Neural progenitor cell (in vitro differentiated cells): ENCODE data around the gene ID2. TPM values are rescaled to one million over a fixed set of nuclear protein-coding genes. Genes with fewer than 3 reads are reported as not detected.

Experiments
- DNase-seq: peaks from one replicate; pipeline ENCODE4 v3.0.0-alpha.2; 2016; ENCODE audit warnings: low spot score
- H2AFZ ChIP-seq: fragments of 200-600 bp; sonication (generic); replicated peaks from 2 replicates; pipeline ENCODE4 v1.6.1; 2016; ENCODE audit warnings: antibody characterized with exemption
- H3F3A ChIP-seq: fragments of 200-600 bp; sonication (generic); 2 replicates; pipeline ENCODE4 v1.6.1; 2016; ENCODE audit warnings: antibody characterized with exemption, low read depth
- H3K27ac ChIP-seq: fragments of 200-600 bp; sonication (generic); 2 replicates; pipeline ENCODE4 v1.5.1; 2016; ENCODE audit warnings: mild to moderate bottlenecking
- H3K27me3 ChIP-seq: fragments of 200-600 bp; sonication (generic); 2 replicates; pipeline ENCODE4 v1.6.1; 2016; ENCODE audit warnings: mild to moderate bottlenecking, moderate library complexity
- H3K36me3 ChIP-seq: fragments of 200-600 bp; sonication (generic); 2 replicates; pipeline ENCODE4 v1.5.1; 2016
- H3K4me1 ChIP-seq: fragments of 200-600 bp; sonication (generic); 2 replicates; pipeline ENCODE4 v1.6.1; 2016; ENCODE audit warnings: mixed run types
- H3K4me2 ChIP-seq: fragments of 200-600 bp; sonication (generic); 2 replicates; pipeline ENCODE4 v1.6.1; 2016
- H3K4me3 ChIP-seq: fragments of 200-600 bp; sonication (generic); 2 replicates; pipeline ENCODE4 v1.5.1; 2016
- H3K79me2 ChIP-seq: fragments of 200-600 bp; sonication (generic); 2 replicates; pipeline ENCODE4 v1.6.1; 2016; ENCODE audit warnings: low read depth
- H3K9ac ChIP-seq: fragments of 200-600 bp; sonication (generic); 2 replicates; pipeline ENCODE4 v1.6.1; 2016
- H3K9me3 ChIP-seq: fragments of 200-600 bp; sonication (generic); 2 replicates; pipeline ENCODE4 v1.5.1; 2016; ENCODE audit warnings: low read depth
- H4K20me1 ChIP-seq: fragments of 200-600 bp; sonication (generic); 2 replicates; pipeline ENCODE4 v1.6.1; 2016; ENCODE audit warnings: low read depth
- H3K27ac Mint-ChIP-seq: 3 replicates; pipeline ENCODE4 v1.8.0; 2021; ENCODE audit warnings: mixed read lengths
- H3K27me3 Mint-ChIP-seq: 2 replicates; pipeline ENCODE4 v1.8.0; 2022; ENCODE audit warnings: low read depth, mild to moderate bottlenecking, inconsistent platforms, moderate library complexity, mixed read lengths; ENCODE audit not compliant: insufficient read depth
- H3K36me3 Mint-ChIP-seq: 3 replicates; pipeline ENCODE4 v1.8.0; 2021; ENCODE audit warnings: mixed read lengths
- H3K4me1 Mint-ChIP-seq: 3 replicates; pipeline ENCODE4 v1.8.0; 2021; ENCODE audit warnings: mixed read lengths
- H3K4me3 Mint-ChIP-seq: 3 replicates; pipeline ENCODE4 v1.8.0; 2021; ENCODE audit warnings: mild to moderate bottlenecking, moderate library complexity, mixed read lengths
- H3K9me3 Mint-ChIP-seq: 3 replicates; pipeline ENCODE4 v1.8.0; 2020; ENCODE audit warnings: mixed read lengths
- CTCF ChIP-seq: fragments of 200-600 bp; sonication (generic); IDR thresholded peaks from 2 replicates; pipeline ENCODE4 v1.5.1; 2017; ENCODE audit warnings: antibody characterized with exemption, mild to moderate bottlenecking
- EZH2 ChIP-seq: fragments of 200-600 bp; sonication (generic); IDR thresholded peaks from 2 replicates; pipeline ENCODE4 v1.6.1; 2017; ENCODE audit warnings: antibody characterized with exemption, mild to moderate bottlenecking, moderate library complexity
- EZH2phosphoT487 ChIP-seq: fragments of 200-600 bp; sonication (generic); IDR thresholded peaks from 2 replicates; pipeline ENCODE4 v1.6.1; 2017; ENCODE audit warnings: antibody characterized with exemption
- total RNA-seq: library from RNA; depleted of rRNA; stranded (reverse); fragments of >200 nt; gene quantifications from 2 replicates; pipeline ENCODE4 v1.2.3, GENCODE V29; 2015; ENCODE audit warnings: low replicate concordance

ID2 gene
- total RNA-seq, 1 donor from 2014 or later, result 140 TPM

DNA sequence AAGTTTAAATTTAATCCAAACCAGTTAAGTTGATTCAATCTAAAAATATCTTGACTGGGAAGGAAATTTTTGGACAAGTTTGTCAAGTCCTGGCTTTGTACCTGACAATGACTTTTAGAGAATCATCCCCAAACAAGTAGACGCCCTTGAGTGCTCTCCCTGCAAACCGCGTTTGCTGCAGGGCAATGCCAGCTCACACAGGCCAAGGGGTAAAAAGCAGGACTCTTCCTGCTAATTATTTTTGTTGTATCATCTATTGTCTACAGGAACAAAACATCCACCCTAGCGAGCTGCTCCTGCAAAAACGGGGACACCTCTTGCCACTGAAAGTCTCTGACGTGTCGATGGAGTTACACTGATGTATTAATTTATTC lies 10.9 kb downstream of the ID2 start:
- H3K36me3 ChIP-seq, result no peaks in the 10 kb centered on the region
- peaks cover 5% of the 10 kb centered on the region for H3K9me3 Mint-ChIP-seq
- H3K4me1 Mint-ChIP-seq, result peaks cover 2% of the 10 kb centered on the region
- H3F3A ChIP-seq, result no peaks in the 10 kb centered on the region
- H4K20me1 ChIP-seq, result no peaks in the 10 kb centered on the region
- H3K4me3 Mint-ChIP-seq, result no peak overlapping the region
- peaks cover 9% of the 10 kb centered on the region for H3K27me3 ChIP-seq
- no peak overlapping the region for H3K4me3 ChIP-seq
- H3K9ac ChIP-seq, result no peak overlapping the region
- no peak for DNase-seq
- no peak overlapping the region for H2AFZ ChIP-seq
- H3K79me2 ChIP-seq, result no peaks in the 10 kb centered on the region
- H3K36me3 Mint-ChIP-seq, result peaks cover 5% of the 10 kb centered on the region
- H3K27ac Mint-ChIP-seq, result peak overlapping the region; percentile 21
- H3K27ac ChIP-seq, result no peak overlapping the region
- no peaks in the 10 kb centered on the region for H3K4me1 ChIP-seq
- TF ChIP-seq CTCF (no peak), EZH2 (no peak), EZH2phosphoT487 (no peak)
- peaks cover 8% of the 10 kb centered on the region for H3K27me3 Mint-ChIP-seq
- H3K4me2 ChIP-seq, result peak overlapping the region; percentile 43
- peaks cover 4% of the 10 kb centered on the region for H3K9me3 ChIP-seq

DNA sequence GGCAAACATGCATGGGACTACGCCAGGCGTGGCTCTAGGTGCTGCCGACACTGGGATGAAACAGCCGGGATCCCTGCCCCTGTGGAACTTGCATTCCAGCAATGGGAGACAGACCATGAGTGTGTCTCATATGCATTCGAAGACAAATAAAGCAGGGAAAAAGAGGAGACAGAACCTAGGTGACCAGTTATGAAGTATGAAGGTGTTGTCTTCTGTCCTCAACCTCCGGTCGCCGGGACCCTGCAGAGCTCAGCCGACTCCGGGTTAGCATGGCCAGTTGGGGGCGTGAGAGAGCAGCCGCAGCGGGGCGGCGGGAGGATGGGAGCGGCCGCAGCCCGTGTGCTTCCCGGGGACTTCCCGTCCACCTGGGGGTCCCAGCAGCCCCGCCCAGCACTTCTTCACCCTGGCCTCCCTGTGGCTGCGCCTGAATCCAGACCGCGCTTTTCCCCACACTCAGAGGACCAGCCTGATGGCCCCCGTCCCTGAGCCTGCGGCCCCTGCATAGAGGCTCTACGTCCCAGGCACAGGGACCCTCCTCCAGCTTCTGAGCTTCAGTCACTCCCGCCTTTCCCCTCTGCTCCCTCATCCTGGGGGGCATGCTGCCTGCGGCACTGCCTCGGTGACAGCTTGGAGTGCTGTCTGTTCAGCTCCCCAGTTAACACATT lies 11.4 kb downstream of the ID2 start:
- H2AFZ ChIP-seq, result peak overlapping the region; percentile 89
- peak; percentile 54 for DNase-seq

DNA sequence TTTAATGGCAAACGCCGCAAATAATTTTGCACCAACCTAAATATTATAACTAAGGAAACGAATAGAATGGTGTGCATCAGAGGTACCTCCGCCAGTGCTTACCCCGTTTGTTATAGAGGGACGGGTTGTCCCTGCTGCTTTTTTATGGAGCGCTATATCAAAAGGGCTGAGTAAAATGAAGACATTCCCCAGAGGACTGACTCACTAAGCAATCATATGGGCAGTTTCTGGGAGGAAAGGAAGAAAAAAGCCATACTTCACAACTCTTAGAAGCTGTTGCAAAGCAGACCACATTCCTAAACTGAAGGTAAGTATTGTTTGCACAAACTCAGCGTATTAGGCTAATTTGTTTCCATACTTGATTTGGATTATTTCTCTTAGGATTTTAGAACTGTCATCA lies 12.9 kb downstream of the ID2 start:
- Histone ChIP-seq H3K79me2 (no peaks in the 10 kb centered on the region), H3K27ac (no peak overlapping the region), H3K4me3 (no peak overlapping the region), H3F3A (no peaks in the 10 kb centered on the region), H3K9ac (no peak overlapping the region), H3K36me3 (no peaks in the 10 kb centered on the region), H2AFZ (no peak overlapping the region), H3K4me2 (no peak overlapping the region), H3K9me3 (no peaks in the 10 kb centered on the region), H3K4me1 (no peaks in the 10 kb centered on the region), H3K27me3 (peaks cover 9% of the 10 kb centered on the region), H4K20me1 (no peaks in the 10 kb centered on the region)
- Mint-ChIP-seq H3K4me1 (peaks cover 2% of the 10 kb centered on the region), H3K9me3 (peaks cover 11% of the 10 kb centered on the region), H3K36me3 (no peaks in the 10 kb centered on the region), H3K27me3 (peaks cover 3% of the 10 kb centered on the region), H3K27ac (no peak overlapping the region), H3K4me3 (no peak overlapping the region)
- TF ChIP-seq CTCF (no peak), EZH2phosphoT487 (no peak), EZH2 (no peak)
- DNase-seq, result no peak

More for the DNA sequence above, 11.4 kb downstream of the ID2 start:
- H3K4me1 ChIP-seq, result no peaks in the 10 kb centered on the region
- H3K36me3 ChIP-seq, result no peaks in the 10 kb centered on the region
- H4K20me1 ChIP-seq, result no peaks in the 10 kb centered on the region
- Mint-ChIP-seq H3K4me3 (no peak overlapping the region), H3K4me1 (peaks cover 2% of the 10 kb centered on the region), H3K27ac (peak overlapping the region; percentile 91), H3K36me3 (peaks cover 5% of the 10 kb centered on the region), H3K27me3 (peaks cover 8% of the 10 kb centered on the region), H3K9me3 (peaks cover 9% of the 10 kb centered on the region)
- peaks cover 1% of the 10 kb centered on the region for H3K9me3 ChIP-seq
- no peaks in the 10 kb centered on the region for H3F3A ChIP-seq
- no peak overlapping the region for H3K27ac ChIP-seq
- peak; percentile 72 for TF ChIP-seq CTCF
- TF ChIP-seq EZH2phosphoT487, result no peak
- TF ChIP-seq EZH2, result no peak
- H3K4me2 ChIP-seq, result peak overlapping the region; percentile 43
- H3K27me3 ChIP-seq, result peaks cover 9% of the 10 kb centered on the region
- no peaks in the 10 kb centered on the region for H3K79me2 ChIP-seq
- no peak overlapping the region for H3K9ac ChIP-seq
- no peak overlapping the region for H3K4me3 ChIP-seq
